Glomerular endothelial cell (primary cell): Measurements from ENCODE around the gene RAMACL. TPM values are rescaled to one million over a fixed set of nuclear protein-coding genes. Genes with fewer than 3 reads are reported as not detected.
A peak's percentile ranks its signal among the peaks of the same experiment; 100 is the strongest.

ENCODE experiments used
- DNase-seq: peaks from one replicate; pipeline ENCODE4 v3.0.0-alpha.2; 2011; ENCODE audit warnings: low read depth, low spot score; ENCODE audit errors: extremely low read depth
- total RNA-seq: library from RNA; depleted of rRNA; stranded (reverse); fragments of >200 nt; gene quantifications from 2 replicates; pipeline ENCODE4 v1.2.3, GENCODE V29; 2015

RAMACL gene
- total RNA-seq, 1 donor from 2014 or later, result 7.8 TPM

DNA sequence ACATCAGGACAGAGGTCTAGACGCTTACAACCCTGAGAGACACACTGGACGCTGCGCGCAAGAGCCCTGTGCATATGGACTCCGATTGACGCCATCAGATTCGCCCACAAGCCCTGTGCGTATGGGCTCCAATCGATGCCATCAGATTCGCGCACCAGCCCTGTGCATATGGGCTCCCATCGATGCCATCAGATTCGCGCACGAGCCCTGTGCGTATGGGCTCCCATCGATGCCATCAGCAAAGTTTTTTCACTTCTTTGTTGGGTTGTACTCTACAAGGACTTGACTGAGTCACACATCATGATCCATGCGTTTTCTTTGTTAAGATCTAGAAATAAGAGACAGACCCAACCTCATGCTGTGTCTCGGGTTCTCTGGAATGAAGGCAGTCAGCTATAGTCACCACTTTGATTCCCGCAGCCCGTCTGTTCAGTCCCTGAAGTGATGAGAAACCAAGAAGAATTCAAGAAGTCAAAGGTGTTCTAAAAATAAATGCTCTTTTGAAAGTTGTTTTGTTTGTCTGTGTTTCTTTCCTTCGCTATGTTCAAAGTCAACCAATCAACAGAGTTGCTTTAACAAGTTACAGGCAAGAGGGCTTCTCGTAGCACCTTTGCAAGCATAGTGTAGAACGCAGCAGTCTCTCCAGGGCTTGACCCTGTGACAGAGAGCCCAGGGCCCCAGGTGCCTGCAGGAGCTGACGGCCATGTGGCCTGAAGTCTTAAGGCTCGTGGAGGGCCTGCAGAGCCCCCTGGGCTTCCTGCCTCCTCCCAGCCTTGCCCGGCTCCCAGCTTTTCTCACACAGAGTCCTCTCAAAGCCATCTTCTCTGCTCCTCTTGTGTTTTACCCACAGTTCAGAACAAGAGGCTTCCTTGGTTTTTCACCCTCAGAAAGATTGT is 32.6 kb upstream of the RAMACL start:
- DNase-seq, result no peak

DNA sequence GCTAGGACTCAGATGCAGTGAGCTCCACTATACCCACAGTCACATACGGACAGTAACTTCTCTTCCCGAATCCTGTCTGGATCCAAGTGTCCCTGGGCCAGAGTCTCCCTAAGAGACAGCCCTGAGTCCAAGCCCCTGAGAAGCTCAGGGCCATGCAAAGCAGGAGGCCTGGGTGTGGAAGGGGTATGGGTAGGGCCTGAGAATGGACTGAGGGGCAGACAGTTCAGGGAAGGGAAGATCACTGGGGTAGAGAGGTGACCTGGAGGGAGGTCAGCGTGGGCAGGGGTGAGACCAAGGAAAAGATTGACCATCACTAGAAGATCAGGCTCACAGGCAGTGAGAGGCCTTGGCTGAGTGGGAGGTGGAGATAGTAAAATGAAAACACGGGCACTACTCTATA is 31.8 kb upstream of the RAMACL start:
- DNase-seq, result no peak

DNA sequence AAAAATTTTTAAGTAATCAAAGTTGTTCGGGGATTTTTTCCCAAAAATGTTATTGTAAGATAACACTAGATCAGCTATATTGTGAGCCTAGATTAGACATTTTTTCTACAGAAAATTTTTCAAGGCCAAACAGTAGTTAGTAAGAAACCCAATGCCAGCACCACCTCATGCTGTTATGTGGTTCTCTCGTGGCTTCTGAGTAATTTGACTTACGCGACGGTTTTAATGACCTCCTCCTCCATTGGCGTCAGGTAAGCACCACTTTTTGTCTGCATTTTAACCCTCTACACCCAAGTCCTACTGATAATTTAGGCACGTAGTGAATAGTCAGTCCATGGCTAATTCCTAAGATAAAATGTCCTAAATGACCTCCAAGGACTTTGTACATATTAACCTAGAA is 30.9 kb upstream of the RAMACL start:
- DNase-seq, result no peak

DNA sequence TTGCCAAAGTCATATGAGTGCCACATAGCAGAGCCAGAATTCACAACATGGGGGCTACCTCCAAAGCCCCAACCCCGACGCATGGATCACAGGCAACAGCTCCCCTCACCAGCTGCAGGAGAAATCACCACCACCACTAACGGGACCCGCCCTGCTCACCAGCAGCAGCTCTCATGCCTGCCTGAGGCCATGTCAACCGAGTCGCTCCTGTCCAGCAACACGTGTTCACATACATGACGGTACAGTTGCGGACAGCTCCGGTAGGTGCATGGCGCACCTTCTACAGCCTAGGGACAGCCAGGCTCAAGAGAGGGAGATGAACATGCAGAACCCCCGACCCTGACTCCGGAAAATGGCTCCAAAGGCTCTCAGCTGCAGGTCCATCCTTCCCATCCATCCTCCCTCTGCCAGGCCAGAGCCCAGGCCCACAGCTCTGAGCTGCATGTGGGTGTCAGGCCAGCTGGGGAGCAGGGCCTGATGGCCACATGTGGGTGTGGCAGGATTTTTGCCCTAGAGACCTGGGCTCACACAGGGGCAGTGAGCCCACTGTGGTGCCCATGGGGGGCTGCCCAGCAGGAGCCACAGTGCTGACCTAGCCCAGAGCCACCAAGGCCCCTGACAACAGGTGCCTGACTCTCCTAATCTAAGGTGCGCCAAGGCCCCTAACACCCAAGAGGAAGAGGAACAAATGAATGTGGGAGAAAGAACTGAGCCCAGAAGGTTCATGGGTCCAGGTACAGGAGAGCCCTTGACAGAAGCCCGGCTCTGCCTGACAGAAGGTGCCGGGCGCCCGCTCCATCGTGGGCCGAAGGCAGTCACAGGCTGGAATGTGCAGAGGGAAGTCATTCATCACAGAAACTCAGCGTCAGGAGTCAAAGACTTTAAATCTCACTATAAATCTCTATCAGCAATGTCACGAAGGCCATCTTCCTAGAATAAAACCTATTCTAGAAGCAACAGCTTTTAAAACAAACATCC is 30.1 kb upstream of the RAMACL start:
- DNase-seq, result no peak

DNA sequence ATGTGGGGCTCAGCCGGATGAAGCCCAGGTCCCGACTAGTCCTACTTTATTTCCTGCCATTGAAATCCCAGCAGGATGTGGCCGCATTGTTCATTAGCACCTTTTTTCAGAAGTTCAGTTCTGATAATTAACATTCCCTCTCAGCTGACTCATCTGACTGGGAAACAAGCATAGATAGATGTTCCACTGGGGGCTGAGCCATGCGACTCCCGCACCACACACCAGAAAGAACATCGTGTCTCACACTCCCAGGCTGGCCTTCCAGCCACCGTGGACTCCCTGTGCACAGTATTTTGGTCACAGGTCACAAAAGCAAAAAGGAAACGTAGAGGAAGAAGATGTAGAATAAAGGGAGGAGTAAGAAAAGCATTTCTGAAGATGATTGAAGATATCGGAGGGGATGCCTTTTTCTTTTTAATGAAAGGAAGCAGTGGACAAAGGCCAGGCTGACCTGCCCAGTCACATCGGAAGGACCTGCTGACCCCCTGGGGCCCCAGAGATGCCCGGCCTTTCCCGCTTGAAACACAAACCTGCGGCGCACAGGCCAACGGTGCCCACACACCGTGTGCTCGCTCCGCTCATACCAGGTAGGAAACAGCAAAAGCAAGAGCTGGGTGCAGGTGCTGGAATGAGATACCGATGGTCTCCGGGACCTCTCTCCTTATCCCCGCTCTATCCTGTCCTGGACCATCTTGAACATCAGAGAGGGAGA is 28.7 kb upstream of the RAMACL start:
- no peak for DNase-seq

DNA sequence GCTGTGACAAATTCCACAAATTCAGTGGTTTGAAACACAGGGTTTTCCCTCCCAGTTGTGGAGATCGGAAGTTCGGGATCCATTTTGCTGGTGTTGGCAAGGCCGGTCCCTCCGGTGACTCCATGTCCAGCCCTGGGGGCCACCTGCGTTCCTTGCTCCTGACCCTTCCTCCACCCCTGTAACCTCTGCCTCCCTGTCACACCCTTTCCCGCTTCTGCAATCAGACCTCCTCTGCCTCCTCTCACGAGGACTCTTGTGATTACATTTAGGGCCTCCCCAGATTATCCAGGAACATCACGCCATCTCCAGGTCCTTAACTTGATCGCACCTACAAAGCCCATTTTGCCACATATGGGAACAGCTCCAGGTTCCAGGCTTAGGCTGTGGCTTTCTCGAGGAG is 28.1 kb upstream of the RAMACL start:
- DNase-seq, result no peak

DNA sequence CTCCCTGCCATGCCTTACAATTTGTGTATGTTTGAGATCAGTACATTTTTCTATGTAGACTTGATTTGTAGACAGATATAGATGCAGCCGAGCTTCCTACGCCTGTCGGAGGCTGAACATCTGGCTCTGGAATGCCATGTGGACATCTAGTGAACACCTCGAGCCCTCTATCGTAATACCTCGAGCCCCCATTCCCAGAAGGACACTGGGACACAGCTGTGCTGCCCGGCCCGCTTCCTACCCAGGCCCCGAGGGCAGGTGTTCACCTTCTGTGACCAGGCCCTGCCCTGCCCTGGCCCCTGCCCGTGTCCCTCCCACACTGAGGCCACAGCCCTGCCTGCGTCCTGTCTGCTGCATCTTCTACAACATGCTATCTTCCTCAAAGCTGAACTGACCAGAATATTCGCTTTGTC is 27.7 kb upstream of the RAMACL start:
- no peak for DNase-seq

DNA sequence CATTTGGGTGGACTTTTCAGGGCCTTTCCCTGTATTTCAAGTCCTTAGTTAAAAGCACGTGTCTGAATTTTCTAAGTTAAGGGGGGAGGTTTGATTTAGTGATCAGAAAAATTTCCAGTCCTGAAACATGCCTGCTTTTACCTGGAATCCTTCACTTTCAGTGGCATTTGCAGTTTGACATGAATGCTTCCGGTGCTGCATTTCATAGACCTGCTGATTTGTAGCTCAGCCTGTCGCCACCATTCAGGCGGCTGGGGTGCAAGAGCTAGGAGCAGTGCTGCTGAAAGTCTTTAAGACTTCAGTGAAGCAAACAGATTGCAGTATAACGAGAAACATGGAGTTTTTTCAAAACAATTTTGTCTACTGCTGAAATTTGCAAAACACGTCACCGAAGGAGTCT is 26.5 kb upstream of the RAMACL start:
- no peak for DNase-seq

DNA sequence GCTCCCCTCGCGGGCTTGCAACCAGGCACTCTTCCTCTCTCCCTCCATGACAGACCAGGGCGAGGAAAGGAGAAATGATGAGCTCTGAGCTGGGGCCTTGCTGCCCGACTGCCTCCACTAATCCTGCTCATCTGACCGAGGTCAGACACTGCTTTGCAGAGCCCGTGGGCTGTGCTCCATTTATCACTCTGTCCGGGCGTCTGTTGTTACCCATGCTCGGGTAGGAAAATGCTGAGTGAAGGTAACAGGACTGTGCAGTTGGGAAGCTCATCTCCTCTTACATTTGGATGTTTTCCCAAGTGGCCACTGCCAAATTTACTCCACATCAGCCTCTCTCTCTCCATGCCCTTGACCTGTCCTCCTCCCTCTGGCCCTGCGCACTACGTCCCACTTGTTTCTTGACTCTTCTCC is 26.0 kb upstream of the RAMACL start:
- no peak for DNase-seq

DNA sequence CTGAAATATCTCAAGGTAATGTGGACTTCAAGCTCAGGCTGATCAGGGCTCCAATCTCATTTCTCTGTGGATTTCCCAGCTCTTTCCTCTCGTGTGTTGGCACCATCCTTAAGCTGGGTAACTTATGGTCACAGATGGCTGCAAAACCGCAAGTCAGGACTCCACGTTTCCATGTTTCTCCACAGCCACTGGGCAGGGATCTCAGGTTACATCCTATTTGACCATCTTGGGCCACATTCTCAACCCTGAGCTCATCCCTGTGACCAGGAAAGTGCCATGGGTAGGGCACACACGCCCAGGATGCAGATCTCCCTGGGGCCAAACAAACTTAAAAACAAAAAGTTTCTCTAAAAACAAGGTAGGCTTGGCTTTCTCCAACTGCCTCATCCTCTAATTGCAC is 25.2 kb upstream of the RAMACL start:
- DNase-seq, result no peak

DNA sequence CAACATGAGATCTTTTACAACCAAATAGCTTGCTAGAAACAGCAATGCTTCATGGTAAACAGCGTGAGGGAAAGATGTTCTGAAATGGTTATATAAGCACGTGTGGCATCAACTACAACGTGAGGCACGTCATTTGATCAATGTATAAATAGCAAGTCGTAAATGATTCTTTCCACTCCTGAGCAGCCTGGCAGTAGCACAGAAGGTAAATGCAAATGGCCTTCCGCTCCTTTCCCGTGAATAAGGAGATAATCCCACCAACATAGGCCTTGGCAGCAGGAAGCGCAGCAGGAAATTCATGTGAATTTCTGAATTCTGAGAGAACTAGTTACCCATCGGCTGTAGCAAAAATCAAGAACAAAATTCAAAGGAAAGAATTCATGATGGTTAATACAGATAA is 23.6 kb upstream of the RAMACL start:
- DNase-seq, result no peak

DNA sequence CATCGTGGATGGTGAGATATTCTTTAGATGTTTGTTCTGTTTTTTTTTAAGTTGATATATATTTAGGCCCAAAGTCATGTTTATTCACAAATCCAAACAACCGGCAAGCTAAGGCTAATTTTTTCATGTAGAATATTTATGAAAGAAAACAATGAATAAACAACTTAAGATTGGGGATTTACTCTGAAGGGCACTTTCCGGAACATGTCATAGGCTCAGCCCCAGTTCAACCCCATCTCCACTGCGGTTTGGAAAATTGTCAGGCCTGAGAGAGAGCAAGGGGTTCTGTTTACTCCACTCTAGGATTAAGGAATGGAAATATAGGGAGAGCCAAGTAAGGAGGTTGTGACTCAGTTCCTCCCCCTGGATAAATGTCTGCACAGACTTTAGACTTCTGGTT is 22.3 kb upstream of the RAMACL start:
- DNase-seq, result no peak

DNA sequence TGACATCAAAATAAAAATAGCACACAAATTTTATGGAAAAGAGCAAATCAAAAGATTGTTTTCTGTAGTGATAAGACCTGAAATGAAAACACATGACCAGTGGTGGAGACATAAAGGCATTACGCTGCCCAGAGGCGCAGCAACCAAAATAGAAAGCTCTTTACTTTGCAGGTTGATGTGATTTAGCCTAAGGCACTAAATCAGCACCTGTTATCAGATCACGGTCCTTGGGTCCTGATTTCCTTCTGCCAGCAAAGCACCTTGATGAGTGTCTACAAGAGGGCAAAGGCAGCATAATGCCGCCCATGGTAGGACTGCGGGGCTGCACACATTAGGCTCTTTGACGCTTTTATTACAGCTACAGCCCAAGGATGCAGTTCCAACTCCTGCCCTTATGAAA is 19.3 kb upstream of the RAMACL start:
- no peak for DNase-seq

DNA sequence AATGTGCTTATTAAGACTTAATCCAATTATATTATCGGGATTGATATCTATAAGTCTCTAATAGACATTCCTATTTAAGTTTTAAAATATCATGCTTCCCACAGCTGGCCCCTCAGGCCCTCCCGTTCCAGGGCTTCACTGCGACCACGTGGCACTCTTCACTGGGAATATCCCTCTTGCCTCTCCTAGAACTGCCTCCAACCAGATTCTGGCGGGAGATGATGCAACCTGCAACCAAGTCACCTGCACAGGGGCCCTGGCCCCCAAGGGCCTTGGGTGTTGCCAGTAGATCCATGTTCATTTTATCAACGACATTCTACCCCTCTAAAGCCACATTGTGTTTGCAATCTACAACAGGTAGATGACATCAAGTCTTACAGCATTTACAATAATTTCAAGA is 18.4 kb upstream of the RAMACL start:
- no peak for DNase-seq

DNA sequence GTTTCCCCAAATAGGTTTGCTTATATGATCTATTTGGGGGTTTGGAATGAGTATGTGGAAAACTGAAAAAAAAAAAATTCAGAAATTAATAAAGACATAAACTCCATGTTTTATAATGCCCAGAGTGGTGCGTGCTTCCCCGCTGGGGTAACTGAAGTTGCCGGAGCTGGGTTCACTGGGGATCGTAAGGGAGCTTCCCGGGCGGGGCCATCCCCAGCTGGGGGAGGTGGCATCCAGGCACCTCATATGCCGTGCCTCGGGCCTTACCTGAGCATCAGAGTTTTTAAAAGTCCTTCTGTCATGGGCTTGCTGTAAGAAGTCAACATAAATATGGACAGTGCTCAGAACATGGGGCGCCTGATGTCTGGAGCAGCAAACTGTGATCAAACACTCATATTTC is 17.9 kb upstream of the RAMACL start:
- DNase-seq, result no peak

DNA sequence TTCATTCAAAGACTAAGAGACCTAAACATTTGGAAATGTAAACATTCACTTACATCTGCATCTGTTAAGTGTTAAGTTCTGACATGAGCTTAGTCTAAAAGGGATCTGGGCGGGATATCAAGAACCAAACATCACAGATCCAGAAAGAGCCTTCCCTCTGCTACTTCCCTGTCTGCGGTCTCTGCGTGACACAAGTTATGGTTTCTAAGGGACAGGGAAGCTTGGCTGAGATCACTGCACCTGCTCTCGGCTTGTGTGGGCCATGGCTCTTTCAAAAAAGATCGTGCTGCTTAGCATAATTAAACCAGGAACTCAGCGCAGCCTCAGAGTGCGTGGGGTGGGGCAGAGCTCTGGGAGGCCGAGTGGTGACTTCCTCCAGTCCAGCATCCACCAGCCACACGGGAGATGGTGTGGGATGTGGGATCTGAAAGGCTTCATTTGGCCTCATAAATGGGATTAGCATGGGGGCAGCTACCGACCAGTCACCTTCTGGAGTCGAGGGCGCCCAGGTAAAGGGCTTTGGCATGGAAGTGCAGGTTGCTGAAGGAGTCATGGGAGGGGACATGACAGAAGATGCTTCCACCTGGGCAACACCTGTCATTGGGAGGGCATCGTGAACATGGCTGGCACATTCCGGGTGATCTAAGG is 16.7 kb upstream of the RAMACL start:
- no peak for DNase-seq

DNA sequence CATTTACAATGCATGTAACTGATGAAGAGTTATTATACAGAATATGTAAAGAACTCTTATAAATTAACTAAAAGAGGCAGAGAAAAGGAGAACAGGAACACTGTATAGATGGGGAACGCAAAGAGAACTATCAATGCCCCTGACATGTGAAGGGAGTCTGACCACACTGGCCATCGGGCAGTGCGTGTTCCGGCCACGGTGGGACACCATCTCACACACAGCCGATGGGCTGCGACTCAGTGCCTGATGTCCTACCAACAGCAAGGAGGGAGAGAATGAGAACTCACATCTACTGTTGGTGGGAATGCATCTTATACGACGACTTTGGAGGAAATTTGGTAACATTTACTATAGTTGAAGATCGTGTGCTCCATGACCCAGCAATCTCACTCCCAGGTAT is 15.5 kb upstream of the RAMACL start:
- no peak for DNase-seq

DNA sequence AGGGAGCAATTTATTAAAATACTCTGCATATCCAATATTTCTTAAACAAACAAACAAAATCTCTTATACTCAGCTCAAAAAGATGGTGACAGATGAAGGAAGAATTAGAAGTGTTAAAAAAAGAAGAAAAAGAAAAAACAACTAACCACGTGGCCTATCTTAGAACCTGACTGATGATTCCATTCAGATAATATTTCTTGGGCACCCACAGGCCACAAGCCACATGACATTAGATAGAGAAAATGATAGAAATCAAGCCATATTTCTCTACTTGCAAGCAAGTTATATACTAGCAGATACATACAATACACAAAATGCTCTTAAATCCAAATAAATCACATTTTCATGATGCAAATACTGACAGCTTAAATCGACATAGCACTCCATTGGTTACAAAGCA is 14.5 kb upstream of the RAMACL start:
- no peak for DNase-seq

DNA sequence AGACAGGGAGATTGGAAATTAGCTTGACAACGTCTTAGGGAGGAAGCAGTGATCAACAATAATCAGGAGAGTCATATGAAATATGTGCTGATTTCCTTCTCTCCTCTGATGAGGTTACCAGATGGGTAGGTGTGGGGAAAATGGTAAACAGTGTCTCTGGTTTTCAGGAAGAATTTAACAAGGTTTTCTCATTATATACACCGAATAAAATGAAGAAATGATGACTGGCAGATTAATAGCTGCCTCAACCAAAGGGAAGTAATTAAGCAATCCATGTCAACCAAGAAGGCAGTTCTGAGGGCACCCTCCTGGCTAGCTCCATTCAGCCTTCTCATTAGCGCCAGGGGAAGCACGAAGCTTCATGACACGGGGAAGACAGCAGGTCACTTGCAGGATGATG is 12.7 kb upstream of the RAMACL start:
- DNase-seq, result no peak

DNA sequence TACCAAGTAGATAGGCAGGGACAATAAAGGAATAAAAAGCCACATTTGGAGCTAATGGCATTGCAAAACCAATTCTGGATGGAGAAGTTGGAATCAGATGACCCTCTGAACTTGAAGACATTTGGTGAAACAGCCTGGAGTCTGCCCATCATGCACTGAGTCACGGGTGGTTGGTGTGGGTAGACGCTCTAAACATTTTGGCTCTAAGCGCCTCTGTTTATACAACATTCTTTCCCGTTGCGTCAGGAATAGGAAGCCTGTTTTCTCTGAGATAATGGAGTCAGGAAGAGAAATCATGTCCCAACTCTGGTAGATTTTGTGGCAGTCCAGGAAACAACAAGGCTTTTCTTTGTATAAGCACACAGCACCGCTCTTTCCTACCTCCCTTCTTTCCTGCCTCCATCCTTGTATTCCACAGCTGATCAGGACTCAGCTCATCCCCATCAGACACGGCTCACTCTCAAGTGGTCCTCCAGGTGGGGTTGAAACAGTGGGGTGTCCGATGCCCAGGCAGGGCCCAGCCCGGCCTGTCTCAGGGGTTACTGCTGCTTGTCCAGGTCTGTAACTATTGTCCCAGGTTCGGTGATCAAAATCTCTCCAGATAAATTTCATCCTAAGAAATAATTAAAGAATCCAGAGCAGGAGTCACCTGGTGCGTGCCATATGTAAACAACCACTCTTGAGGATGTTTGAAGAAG is 12.1 kb upstream of the RAMACL start:
- peak; percentile 98 for DNase-seq
